PC-9 (cell line): ENCODE results near the gene ECD. TPM values are rescaled to one million over a fixed set of nuclear protein-coding genes. Genes with fewer than 3 reads are reported as not detected.
"Not testable (repeated sequence)": the region's sequence is repeated elsewhere in the genome, so short reads cannot be mapped to it uniquely, and the experiment has no call there.

Experiments used
- BruUV-seq: library from RNA; stranded (reverse); fragments of 400-500 nt; replicated peaks from 2 replicates; lab custom pipeline; 2021; lab: Mats Ljungman, UMichigan
- CTCF ChIA-PET: fragments of 300-600 bp; sonication (Branson Sonifier 250); formaldehyde crosslinking; loops from one replicate; lab custom pipeline; 2022; ENCODE audit warnings: antibody characterized with exemption; lab: Charles Lee
- POLR2A ChIA-PET: fragments of 300-600 bp; sonication (Branson Sonifier 250); formaldehyde crosslinking; loops from one replicate; lab custom pipeline; 2022; ENCODE audit warnings: antibody characterized with exemption; ENCODE audit not compliant: unreplicated experiment; lab: Charles Lee
- DNase-seq, 2 experiments: peaks; one replicate each; pipeline versions ENCODE4 v3.0.0 to v3.0.0-alpha.2; 2015 to 2022; ENCODE audit warnings: mixed read lengths in 1 of 2
- H2AFZ ChIP-seq: fragments of 200-600 bp; sonication (generic); 2 replicates; pipeline ENCODE4 v1.8.1; 2017; ENCODE audit warnings: antibody characterized with exemption
- H3F3A ChIP-seq: fragments of 200-600 bp; sonication (generic); 2 replicates; pipeline ENCODE4 v1.8.1; 2017; ENCODE audit warnings: antibody characterized with exemption, mild to moderate bottlenecking, low read depth; ENCODE audit not compliant: insufficient read depth
- H3K27ac ChIP-seq: fragments of 200-600 bp; sonication (generic); 2 replicates; pipeline ENCODE4 v1.6.1; 2016; ENCODE audit warnings: mixed run types
- H3K27me3 ChIP-seq: fragments of 200-600 bp; sonication (generic); 2 replicates; pipeline ENCODE4 v1.6.1; 2016; ENCODE audit warnings: low read depth, mixed run types; ENCODE audit not compliant: insufficient read depth
- H3K36me3 ChIP-seq: fragments of 200-600 bp; sonication (generic); 2 replicates; pipeline ENCODE4 v1.6.1; 2016; ENCODE audit warnings: low read depth, mixed run types
- H3K4me1 ChIP-seq: fragments of 200-600 bp; sonication (generic); replicated peaks from 2 replicates; pipeline ENCODE4 v1.6.1; 2016; ENCODE audit warnings: mixed run types; ENCODE audit not compliant: insufficient read depth
- H3K4me2 ChIP-seq: fragments of 200-600 bp; sonication (generic); 2 replicates; pipeline ENCODE4 v1.6.1; 2017; ENCODE audit warnings: mixed run types
- H3K4me3 ChIP-seq: fragments of 200-600 bp; sonication (generic); 2 replicates; pipeline ENCODE4 v1.6.1; 2016; ENCODE audit warnings: mixed run types
- H3K79me2 ChIP-seq: fragments of 200-600 bp; sonication (generic); 2 replicates; pipeline ENCODE4 v1.6.1; 2017; ENCODE audit warnings: low read depth, mixed run types
- H3K9me2 ChIP-seq: fragments of 200-600 bp; sonication (generic); 2 replicates; pipeline ENCODE4 v1.8.1; 2017; ENCODE audit warnings: mild to moderate bottlenecking; ENCODE audit not compliant: insufficient read depth
- H3K9me3 ChIP-seq: fragments of 200-600 bp; sonication (generic); 2 replicates; pipeline ENCODE4 v1.8.1; 2016; ENCODE audit warnings: low read depth; ENCODE audit not compliant: insufficient read depth
- H4K20me1 ChIP-seq: fragments of 200-600 bp; sonication (generic); 2 replicates; pipeline ENCODE4 v1.8.1; 2017; ENCODE audit not compliant: insufficient read depth
- EZH2 ChIP-seq: fragments of 200-600 bp; sonication (generic); IDR thresholded peaks from 2 replicates; pipeline ENCODE4 v1.8.0; 2017; ENCODE audit warnings: antibody characterized with exemption, low read depth
- intact Hi-C: fragments of 100-400 bp; cut with micrococcal nuclease; formaldehyde crosslinking; loops from one replicate; pipeline ENCODE4 v1.10.0; 2022; ENCODE audit not compliant: unreplicated experiment
- total RNA-seq: library from RNA; stranded (reverse); gene quantifications from 2 replicates; pipeline ENCODE4 v1.2.3, GENCODE V29; 2021
- TF ChIP-seq, protein P1 (sequence below): fragments of 200-600 bp; sonication (generic); conservative IDR thresholded peaks from 2 replicates; pipeline ENCODE4 v1.6.1; 2017; ENCODE audit warnings: mixed run types, antibody characterized with exemption, mild to moderate bottlenecking, moderate library complexity

Gene ECD
- total RNA-seq, 1 experiment from 2014 or later, result 33.2 TPM

DNA sequence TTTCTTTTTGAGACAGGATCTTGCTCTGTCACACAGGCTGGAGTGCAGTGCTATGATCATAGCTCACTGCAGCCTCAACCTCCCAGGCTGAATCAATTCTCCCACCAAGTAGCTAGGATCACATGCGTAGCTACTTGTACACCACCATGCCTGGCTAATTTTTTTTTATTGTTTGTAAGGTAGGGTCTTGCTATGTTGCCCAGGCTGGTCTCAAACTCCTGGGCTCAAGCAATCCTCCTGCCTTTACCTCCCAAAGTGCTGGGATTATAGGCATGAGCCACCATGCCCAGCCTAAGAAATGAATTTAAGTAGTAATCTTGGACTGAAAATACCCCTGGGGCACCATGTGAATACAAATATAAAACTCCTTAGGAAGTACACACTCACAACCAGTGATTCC is 51.8 kb downstream of the ECD start:
- Histone ChIP-seq H3K27me3 (no peaks in the 10 kb centered on the region), H3K79me2 (0 out of 2 replicates have a peak, but pooled peaks cover 13% of the 10 kb centered on the region), H3K4me1 (peaks cover 42% of the 10 kb centered on the region), H4K20me1 (no peaks in the 10 kb centered on the region), H3K9me2 (no peaks in the 10 kb centered on the region), H3F3A (peaks cover 41% of the 10 kb centered on the region), H3K27ac (no peak overlapping the region), H3K4me2 (no peak overlapping the region), H3K9me3 (no peaks in the 10 kb centered on the region), H2AFZ (no peak overlapping the region), H3K4me3 (no peak overlapping the region), H3K36me3 (no peaks in the 10 kb centered on the region)
- BruUV-seq, result no TSS peak
- ChIA-PET POLR2A (interaction anchor here (0.6 to 0.7 kb wide), 2 partner anchors 19 to 784 kb away, joined by 4 to 8 read pairs; partner anchors contain the start of gene P4HA1), CTCF (no interaction called here)
- TF ChIP-seq EZH2, result no peak
- TF ChIP-seq, protein P1, sequence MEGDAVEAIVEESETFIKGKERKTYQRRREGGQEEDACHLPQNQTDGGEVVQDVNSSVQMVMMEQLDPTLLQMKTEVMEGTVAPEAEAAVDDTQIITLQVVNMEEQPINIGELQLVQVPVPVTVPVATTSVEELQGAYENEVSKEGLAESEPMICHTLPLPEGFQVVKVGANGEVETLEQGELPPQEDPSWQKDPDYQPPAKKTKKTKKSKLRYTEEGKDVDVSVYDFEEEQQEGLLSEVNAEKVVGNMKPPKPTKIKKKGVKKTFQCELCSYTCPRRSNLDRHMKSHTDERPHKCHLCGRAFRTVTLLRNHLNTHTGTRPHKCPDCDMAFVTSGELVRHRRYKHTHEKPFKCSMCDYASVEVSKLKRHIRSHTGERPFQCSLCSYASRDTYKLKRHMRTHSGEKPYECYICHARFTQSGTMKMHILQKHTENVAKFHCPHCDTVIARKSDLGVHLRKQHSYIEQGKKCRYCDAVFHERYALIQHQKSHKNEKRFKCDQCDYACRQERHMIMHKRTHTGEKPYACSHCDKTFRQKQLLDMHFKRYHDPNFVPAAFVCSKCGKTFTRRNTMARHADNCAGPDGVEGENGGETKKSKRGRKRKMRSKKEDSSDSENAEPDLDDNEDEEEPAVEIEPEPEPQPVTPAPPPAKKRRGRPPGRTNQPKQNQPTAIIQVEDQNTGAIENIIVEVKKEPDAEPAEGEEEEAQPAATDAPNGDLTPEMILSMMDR, result no peak
- intact Hi-C loops, result no loop called here
- DNase-seq, result no peak

DNA sequence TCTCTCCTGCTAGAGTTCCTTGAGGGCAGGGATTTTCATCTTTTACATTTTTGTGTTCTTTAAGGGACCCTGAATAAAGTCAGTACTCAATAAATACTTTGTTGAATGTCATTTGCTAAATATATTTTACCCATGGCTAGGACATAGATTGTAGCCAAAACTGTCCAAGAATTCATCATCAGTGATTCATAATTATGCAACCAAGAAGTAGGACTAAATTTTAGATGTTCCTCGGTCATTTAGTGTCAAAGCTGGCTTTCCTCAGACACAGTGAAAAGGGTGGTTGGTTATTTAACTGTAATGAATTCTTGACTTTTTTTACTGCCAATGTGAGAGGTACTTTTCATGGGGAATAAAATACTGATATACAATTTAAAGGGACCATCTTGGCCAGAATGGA is 54.3 kb downstream of the ECD start:
- H3K4me1 ChIP-seq, result peaks cover 37% of the 10 kb centered on the region
- TF ChIP-seq EZH2, result no peak
- TF ChIP-seq, protein P1, result no peak
- intact Hi-C loops, result no loop called here
- H3K9me3 ChIP-seq, result 0 out of 2 replicates have a peak, but pooled peaks cover 5% of the 10 kb centered on the region
- ChIA-PET POLR2A (no interaction called here), CTCF (interaction anchor here (0.6 kb wide), 1 partner anchor 488 kb away, joined by 3 read pairs; the partner anchor contains the start of gene MICU1)
- peaks cover 6% of the 10 kb centered on the region; the same call in 1 of the 2 replicates for H3K36me3 ChIP-seq
- peaks cover 37% of the 10 kb centered on the region for H3F3A ChIP-seq
- no TSS peak for BruUV-seq
- H3K27me3 ChIP-seq, result no peaks in the 10 kb centered on the region
- H2AFZ ChIP-seq, result no peak overlapping the region
- H3K27ac ChIP-seq, result peak overlapping the region; percentile 36
- no peaks in the 10 kb centered on the region for H3K9me2 ChIP-seq
- 0 out of 2 replicates have a peak, but pooled peaks cover 13% of the 10 kb centered on the region for H3K79me2 ChIP-seq
- no peak for DNase-seq
- H4K20me1 ChIP-seq, result no peaks in the 10 kb centered on the region
- no peak overlapping the region for H3K4me2 ChIP-seq
- no peak overlapping the region for H3K4me3 ChIP-seq

DNA sequence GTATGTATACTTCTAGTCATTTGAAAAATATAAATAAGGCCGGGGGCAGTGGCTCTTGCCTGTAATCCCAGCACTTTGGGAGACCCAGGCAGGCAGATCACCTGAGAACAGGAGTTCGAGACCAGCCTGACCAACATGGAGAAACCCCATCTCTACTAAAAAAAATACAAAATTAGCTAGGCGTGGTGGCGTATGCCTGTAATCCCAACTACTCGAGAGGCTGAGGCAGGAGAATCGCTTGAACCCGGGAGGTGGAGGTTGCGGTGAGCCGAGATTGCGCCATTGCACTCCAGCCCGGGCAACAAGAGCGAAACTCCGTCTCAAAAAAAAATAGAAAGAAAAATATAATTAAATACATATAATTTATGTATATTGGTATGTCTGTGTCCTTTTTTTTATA is 55.8 kb downstream of the ECD start:
- intact Hi-C loops, H2AFZ ChIP-seq, H3K36me3 ChIP-seq, H4K20me1 ChIP-seq, H3K27me3 ChIP-seq, H3K9me2 ChIP-seq, CTCF ChIA-PET, DNase-seq, BruUV-seq, H3K9me3 ChIP-seq: not testable (repeated sequence)
- peaks cover 25% of the 10 kb centered on the region for H3F3A ChIP-seq
- H3K4me3 ChIP-seq, result peak overlapping the region; percentile 59; the same call in 1 of the 2 replicates
- peaks cover 22% of the 10 kb centered on the region for H3K4me1 ChIP-seq
- peak overlapping the region; percentile 91 for H3K27ac ChIP-seq
- POLR2A ChIA-PET, result interaction anchor here (0.6 kb wide), 1 partner anchor 787 kb away, joined by 3 read pairs; no protein-coding TSS in a partner anchor
- 0 out of 2 replicates have a peak, but pooled peaks cover 13% of the 10 kb centered on the region for H3K79me2 ChIP-seq
- H3K4me2 ChIP-seq, result peak overlapping the region; percentile 82
